Measurements from ENCODE around the gene PLPPR1.

Gene PLPPR1

GRCh38 chr9:101167490-101168134 lies 139.1 kb downstream of the PLPPR1 start:
- no peaks in the 10 kb centered on the region for H3K36me3 ChIP-seq (ENCODE audit: low read length)
- no peak overlapping the region for H3K9ac ChIP-seq (ENCODE audit: low read length)
- no peak overlapping the region for H3K4me3 ChIP-seq (ENCODE audit: insufficient read depth, low read length, poor library complexity, severe bottlenecking)
- H3K27ac ChIP-seq (ENCODE audit: low read depth, low read length): no peak overlapping the region
- TF ChIP-seq CTCF (IDR thresholded peaks at IDR 0.05; ENCODE audit: insufficient read depth, low read length, poor library complexity, severe bottlenecking) (no peak), EZH2phosphoT487 (conservative IDR thresholded peaks at IDR 0.05; ENCODE audit: low read length) (no peak)
- no peaks in the 10 kb centered on the region for H3F3A ChIP-seq (ENCODE audit: insufficient read depth)
- no peak overlapping the region for H3K4me2 ChIP-seq (ENCODE audit: low read depth, low read length, poor library complexity, severe bottlenecking)
- no peak overlapping the region for H2AFZ ChIP-seq (ENCODE audit: low read depth, low read length, severe bottlenecking)
- H3K9me2 ChIP-seq (replicated peaks; ENCODE audit: insufficient read depth, low read length): no peaks in the 10 kb centered on the region
- H4K20me1 ChIP-seq (ENCODE audit: low read depth, low read length): no peaks in the 10 kb centered on the region
- no peaks in the 10 kb centered on the region for H3K9me3 ChIP-seq (ENCODE audit: insufficient read depth, low read length)
- no peaks in the 10 kb centered on the region for H3K79me2 ChIP-seq (ENCODE audit: insufficient read depth, low read length)
- H3K27me3 ChIP-seq (ENCODE audit: low read length): no peaks in the 10 kb centered on the region

GRCh38 chr9:101172616-101173015 lies 144.1 kb downstream of the PLPPR1 start:
- H3K9ac ChIP-seq (ENCODE audit: low read length): no peak overlapping the region
- TF ChIP-seq CTCF (IDR thresholded peaks at IDR 0.05; ENCODE audit: insufficient read depth, low read length, poor library complexity, severe bottlenecking): no peak
- TF ChIP-seq EZH2phosphoT487 (conservative IDR thresholded peaks at IDR 0.05; ENCODE audit: low read length): no peak

GRCh38 chr9:101173907-101174306 lies 145.4 kb downstream of the PLPPR1 start:
- H3K27ac ChIP-seq (ENCODE audit: low read depth, low read length): no peak overlapping the region
- H3K9ac ChIP-seq (ENCODE audit: low read length): no peak overlapping the region

More at GRCh38 chr9:101172616-101173015, 144.1 kb downstream of the PLPPR1 start:
- H3K27ac ChIP-seq (ENCODE audit: low read depth, low read length): no peak overlapping the region
- no peaks in the 10 kb centered on the region for H3F3A ChIP-seq (ENCODE audit: insufficient read depth)
- no peak overlapping the region for H2AFZ ChIP-seq (ENCODE audit: low read depth, low read length, severe bottlenecking)
- H3K9me3 ChIP-seq (ENCODE audit: insufficient read depth, low read length): no peaks in the 10 kb centered on the region
- no peak overlapping the region for H3K4me3 ChIP-seq (ENCODE audit: insufficient read depth, low read length, poor library complexity, severe bottlenecking)
- H3K4me2 ChIP-seq (ENCODE audit: low read depth, low read length, poor library complexity, severe bottlenecking): no peak overlapping the region
- no peaks in the 10 kb centered on the region for H4K20me1 ChIP-seq (ENCODE audit: low read depth, low read length)
- H3K9me2 ChIP-seq (replicated peaks; ENCODE audit: insufficient read depth, low read length): no peaks in the 10 kb centered on the region
- H3K36me3 ChIP-seq (ENCODE audit: low read length): no peaks in the 10 kb centered on the region
- no peaks in the 10 kb centered on the region for H3K79me2 ChIP-seq (ENCODE audit: insufficient read depth, low read length)
- H3K27me3 ChIP-seq (ENCODE audit: low read length): no peaks in the 10 kb centered on the region

More at GRCh38 chr9:101173907-101174306, 145.4 kb downstream of the PLPPR1 start:
- no peak overlapping the region for H2AFZ ChIP-seq (ENCODE audit: low read depth, low read length, severe bottlenecking)
- no peak overlapping the region for H3K4me2 ChIP-seq (ENCODE audit: low read depth, low read length, poor library complexity, severe bottlenecking)
- H3K27me3 ChIP-seq (ENCODE audit: low read length): no peaks in the 10 kb centered on the region
- no peak overlapping the region for H3K4me3 ChIP-seq (ENCODE audit: insufficient read depth, low read length, poor library complexity, severe bottlenecking)
- no peaks in the 10 kb centered on the region for H3K79me2 ChIP-seq (ENCODE audit: insufficient read depth, low read length)
- H3K36me3 ChIP-seq (ENCODE audit: low read length): no peaks in the 10 kb centered on the region
- H3K9me2 ChIP-seq (replicated peaks; ENCODE audit: insufficient read depth, low read length): no peaks in the 10 kb centered on the region
- no peaks in the 10 kb centered on the region for H3K9me3 ChIP-seq (ENCODE audit: insufficient read depth, low read length)
- H3F3A ChIP-seq (ENCODE audit: insufficient read depth): no peaks in the 10 kb centered on the region
- no peak for TF ChIP-seq EZH2phosphoT487 (conservative IDR thresholded peaks at IDR 0.05; ENCODE audit: low read length)
- no peak for TF ChIP-seq CTCF (IDR thresholded peaks at IDR 0.05; ENCODE audit: insufficient read depth, low read length, poor library complexity, severe bottlenecking)
- H4K20me1 ChIP-seq (ENCODE audit: low read depth, low read length): no peaks in the 10 kb centered on the region

All from SU-DHL-6 (cell line).